Loucy (cell line): ENCODE measurements around the gene RUVBL1.

Experiments
- H2AFZ ChIP-seq: fragments of 200-600 bp; sonication (generic); 2 replicates; pipeline ENCODE4 v1.6.0; 2016; ENCODE audit warnings: antibody characterized with exemption, mild to moderate bottlenecking, low read length, moderate library complexity
- H3F3A ChIP-seq: fragments of 200-600 bp; 2 replicates; pipeline ENCODE4 v1.6.0; 2016; ENCODE audit warnings: antibody characterized with exemption, low read depth, mild to moderate bottlenecking
- H3K27me3 ChIP-seq: fragments of 200-600 bp; sonication (generic); 2 replicates; pipeline ENCODE4 v1.6.1; 2014; ENCODE audit warnings: low read length, mild to moderate bottlenecking; ENCODE audit not compliant: insufficient read depth, poor library complexity, severe bottlenecking
- H3K36me3 ChIP-seq: fragments of 200-600 bp; sonication (generic); 2 replicates; pipeline ENCODE4 v1.6.1; 2016; ENCODE audit warnings: low read length; ENCODE audit not compliant: insufficient read depth
- H3K4me1 ChIP-seq: fragments of 200-600 bp; sonication (generic); 2 replicates; pipeline ENCODE4 v1.5.1; 2014; ENCODE audit warnings: low read length, mild to moderate bottlenecking; ENCODE audit not compliant: insufficient read depth, poor library complexity, severe bottlenecking
- H3K4me2 ChIP-seq: fragments of 200-600 bp; sonication (generic); 2 replicates; pipeline ENCODE4 v1.6.0; 2014; ENCODE audit warnings: antibody characterized with exemption, low read length, low read depth, mild to moderate bottlenecking; ENCODE audit not compliant: poor library complexity, severe bottlenecking
- H3K4me3 ChIP-seq: fragments of 200-600 bp; sonication (generic); 2 replicates; pipeline ENCODE4 v1.5.1; 2014; ENCODE audit warnings: low read length, mild to moderate bottlenecking, mixed read lengths; ENCODE audit not compliant: poor library complexity, severe bottlenecking
- H3K79me2 ChIP-seq: fragments of 200-600 bp; sonication (generic); 2 replicates; pipeline ENCODE4 v1.6.1; 2014; ENCODE audit warnings: low read length; ENCODE audit not compliant: insufficient read depth
- H3K9ac ChIP-seq: fragments of 200-600 bp; sonication (generic); 2 replicates; pipeline ENCODE4 v1.6.0; 2014; ENCODE audit warnings: mild to moderate bottlenecking, low read depth, low read length, moderate library complexity; ENCODE audit not compliant: poor library complexity, severe bottlenecking
- H3K9me2 ChIP-seq: fragments of 200-600 bp; sonication (generic); replicated peaks from 2 replicates; pipeline ENCODE4 v1.6.1; 2016; ENCODE audit warnings: low read depth, low read length, mixed read lengths
- H3K9me3 ChIP-seq: fragments of 200-600 bp; sonication (generic); 2 replicates; pipeline ENCODE4 v1.6.1; 2014; ENCODE audit warnings: mild to moderate bottlenecking, antibody characterized with exemption, low read length, low read depth; ENCODE audit not compliant: insufficient read depth
- H4K20me1 ChIP-seq: fragments of 200-600 bp; sonication (generic); 2 replicates; pipeline ENCODE4 v1.6.0; 2014; ENCODE audit warnings: antibody characterized with exemption, low read length, mild to moderate bottlenecking; ENCODE audit not compliant: insufficient read depth, poor library complexity, severe bottlenecking
- CTCF ChIP-seq: fragments of 200-600 bp; sonication (generic); conservative IDR thresholded peaks from 2 replicates; pipeline ENCODE4 v1.5.1; 2014; ENCODE audit warnings: mild to moderate bottlenecking, antibody characterized with exemption, low read length
- EZH2phosphoT487 ChIP-seq: fragments of 200-600 bp; IDR thresholded peaks from 2 replicates; pipeline ENCODE4 v1.6.1; 2018; ENCODE audit warnings: antibody characterized with exemption, mild to moderate bottlenecking, moderate library complexity, borderline replicate concordance

The RUVBL1 gene

GRCh38 chr3:128073185-128073725 lies 50.4 kb downstream of the RUVBL1 start:
- Histone ChIP-seq H3K4me3 (no peak overlapping the region), H3K9me3 (no peaks in the 10 kb centered on the region), H3K4me2 (no peak overlapping the region), H3K27me3 (no peaks in the 10 kb centered on the region), H4K20me1 (peaks cover 5% of the 10 kb centered on the region), H3K9ac (no peak overlapping the region), H3K36me3 (peaks cover 54% of the 10 kb centered on the region; the same call in 1 of the 2 replicates), H3K9me2 (no peaks in the 10 kb centered on the region), H3K4me1 (no peaks in the 10 kb centered on the region), H3F3A (no peaks in the 10 kb centered on the region), H3K79me2 (no peaks in the 10 kb centered on the region), H2AFZ (no peak overlapping the region)
- TF ChIP-seq EZH2phosphoT487 (no peak), CTCF (no peak)

GRCh38 chr3:128072454-128073184 lies 51.0 kb downstream of the RUVBL1 start:
- TF ChIP-seq EZH2phosphoT487 (no peak), CTCF (no peak)
- no peaks in the 10 kb centered on the region for H3K79me2 ChIP-seq
- H3K4me3 ChIP-seq = no peak overlapping the region
- H3K9me2 ChIP-seq = no peaks in the 10 kb centered on the region
- no peak overlapping the region for H3K4me2 ChIP-seq
- H3F3A ChIP-seq = no peaks in the 10 kb centered on the region
- no peaks in the 10 kb centered on the region for H3K9me3 ChIP-seq
- peaks cover 6% of the 10 kb centered on the region for H4K20me1 ChIP-seq
- no peak overlapping the region for H3K9ac ChIP-seq
- H2AFZ ChIP-seq = no peak overlapping the region
- H3K36me3 ChIP-seq = peaks cover 60% of the 10 kb centered on the region; the same call in 1 of the 2 replicates
- no peaks in the 10 kb centered on the region for H3K27me3 ChIP-seq
- no peaks in the 10 kb centered on the region for H3K4me1 ChIP-seq

GRCh38 chr3:128071771-128072453 lies 51.7 kb downstream of the RUVBL1 start:
- Histone ChIP-seq H3K27me3 (no peaks in the 10 kb centered on the region), H3K4me1 (no peaks in the 10 kb centered on the region), H3K79me2 (no peaks in the 10 kb centered on the region), H3K4me3 (no peak overlapping the region), H3F3A (no peaks in the 10 kb centered on the region), H3K36me3 (peaks cover 67% of the 10 kb centered on the region; the same call in 1 of the 2 replicates), H3K9ac (no peak overlapping the region), H4K20me1 (peaks cover 6% of the 10 kb centered on the region), H3K9me2 (no peaks in the 10 kb centered on the region), H3K4me2 (no peak overlapping the region), H2AFZ (no peak overlapping the region), H3K9me3 (no peaks in the 10 kb centered on the region)
- TF ChIP-seq EZH2phosphoT487 (no peak), CTCF (no peak)
